ENCODE measurements around the gene SELENON. TPM values are rescaled to one million over a fixed set of nuclear protein-coding genes. Genes with fewer than 3 reads are reported as not detected.

The SELENON gene
- total and polyA plus RNA-seq, 4 donors, result 35.9 to 88.8 (median 48.3) TPM

- WGBS, 2 donors, result 58 to 84% methylated on average over 3 of the region's 3 CpGs
- peaks cover 0 to 26% (median 9%) of the 10 kb centered on the region in 4 donors for H3K36me3 ChIP-seq (ENCODE audit: control insufficient read depth in 4 of 4, insufficient read depth in 4 of 4, low read length in 4 of 4)
- peak; percentile 43 for ATAC-seq (ENCODE audit: insufficient read depth, low FRiP score)
- TF ChIP-seq, protein P1, sequence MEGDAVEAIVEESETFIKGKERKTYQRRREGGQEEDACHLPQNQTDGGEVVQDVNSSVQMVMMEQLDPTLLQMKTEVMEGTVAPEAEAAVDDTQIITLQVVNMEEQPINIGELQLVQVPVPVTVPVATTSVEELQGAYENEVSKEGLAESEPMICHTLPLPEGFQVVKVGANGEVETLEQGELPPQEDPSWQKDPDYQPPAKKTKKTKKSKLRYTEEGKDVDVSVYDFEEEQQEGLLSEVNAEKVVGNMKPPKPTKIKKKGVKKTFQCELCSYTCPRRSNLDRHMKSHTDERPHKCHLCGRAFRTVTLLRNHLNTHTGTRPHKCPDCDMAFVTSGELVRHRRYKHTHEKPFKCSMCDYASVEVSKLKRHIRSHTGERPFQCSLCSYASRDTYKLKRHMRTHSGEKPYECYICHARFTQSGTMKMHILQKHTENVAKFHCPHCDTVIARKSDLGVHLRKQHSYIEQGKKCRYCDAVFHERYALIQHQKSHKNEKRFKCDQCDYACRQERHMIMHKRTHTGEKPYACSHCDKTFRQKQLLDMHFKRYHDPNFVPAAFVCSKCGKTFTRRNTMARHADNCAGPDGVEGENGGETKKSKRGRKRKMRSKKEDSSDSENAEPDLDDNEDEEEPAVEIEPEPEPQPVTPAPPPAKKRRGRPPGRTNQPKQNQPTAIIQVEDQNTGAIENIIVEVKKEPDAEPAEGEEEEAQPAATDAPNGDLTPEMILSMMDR (IDR thresholded peaks at IDR 0.05; ENCODE audit: control extremely low read depth, extremely low read depth), result no peak
- H3K9me3 ChIP-seq (ENCODE audit: control insufficient read depth in 4 of 4, insufficient read depth in 3 of 4, low read length in 3 of 4), result no peaks in the 10 kb centered on the region
- peaks cover 0 to 15% (median 4%) of the 10 kb centered on the region in 5 donors for H3K4me1 ChIP-seq (ENCODE audit: control insufficient read depth in 5 of 5, insufficient read depth in 5 of 5, low read length in 5 of 5)
- no peak for DNase-seq
- H3K27me3 ChIP-seq (ENCODE audit: control insufficient read depth in 3 of 3, insufficient read depth in 3 of 3, low read length in 2 of 3), result no peaks in the 10 kb centered on the region
- peak overlapping the region in 1 of 2 donors; percentile 78 for H3K27ac ChIP-seq (ENCODE audit: low read depth in 1 of 2, low read length in 1 of 2)
- H3K4me3 ChIP-seq, result no peak overlapping the region
- H3K9ac ChIP-seq (ENCODE audit: insufficient read depth in 1 of 2, low read length in 2 of 2), result no peak overlapping the region
These were observed 5.9 kb downstream of the SELENON start for GRCh38 chr1:25805863-25806225.

- no peak overlapping the region for H3K9ac ChIP-seq (ENCODE audit: insufficient read depth in 1 of 2, low read length in 2 of 2)
- H3K27ac ChIP-seq (ENCODE audit: low read depth in 1 of 2, low read length in 1 of 2), result peak overlapping the region in 1 of 2 donors; percentile 78
- peaks cover 0 to 11% (median 4%) of the 10 kb centered on the region in 5 donors for H3K4me1 ChIP-seq (ENCODE audit: control insufficient read depth in 5 of 5, insufficient read depth in 5 of 5, low read length in 5 of 5)
- peaks cover 0 to 28% (median 11%) of the 10 kb centered on the region in 4 donors for H3K36me3 ChIP-seq (ENCODE audit: control insufficient read depth in 4 of 4, insufficient read depth in 4 of 4, low read length in 4 of 4)
- H3K4me3 ChIP-seq, result no peak overlapping the region
- no peaks in the 10 kb centered on the region for H3K9me3 ChIP-seq (ENCODE audit: control insufficient read depth in 4 of 4, insufficient read depth in 3 of 4, low read length in 3 of 4)
- 77 to 90% methylated on average over 4 of the region's 4 CpGs for WGBS, 2 donors
- no peak for ATAC-seq (ENCODE audit: insufficient read depth, low FRiP score)
- H3K27me3 ChIP-seq (ENCODE audit: control insufficient read depth in 3 of 3, insufficient read depth in 3 of 3, low read length in 2 of 3), result no peaks in the 10 kb centered on the region
- no peak for DNase-seq
- TF ChIP-seq, protein P1 (IDR thresholded peaks at IDR 0.05; ENCODE audit: control extremely low read depth, extremely low read depth), result no peak
These were observed 6.4 kb downstream of the SELENON start for GRCh38 chr1:25806418-25806817.

- Histone ChIP-seq H3K4me3 (no peak overlapping the region), H3K9ac (ENCODE audit: insufficient read depth in 1 of 2, low read length in 2 of 2) (no peak overlapping the region), H3K27me3 (ENCODE audit: control insufficient read depth in 3 of 3, insufficient read depth in 3 of 3, low read length in 2 of 3) (no peaks in the 10 kb centered on the region), H3K36me3 (ENCODE audit: control insufficient read depth in 4 of 4, insufficient read depth in 4 of 4, low read length in 4 of 4) (peaks cover 0 to 32% (median 12%) of the 10 kb centered on the region in 4 donors), H3K9me3 (ENCODE audit: control insufficient read depth in 4 of 4, insufficient read depth in 3 of 4, low read length in 3 of 4) (no peaks in the 10 kb centered on the region), H3K4me1 (ENCODE audit: control insufficient read depth in 5 of 5, insufficient read depth in 5 of 5, low read length in 5 of 5) (peaks cover 0 to 11% (median 4%) of the 10 kb centered on the region in 5 donors), H3K27ac (ENCODE audit: low read depth in 1 of 2, low read length in 1 of 2) (no peak overlapping the region)
- TF ChIP-seq, protein P1 (IDR thresholded peaks at IDR 0.05; ENCODE audit: control extremely low read depth, extremely low read depth), result no peak
- WGBS, 2 donors, result 87 to 90% methylated on average over 18 to 20 of the region's 20 CpGs
- no peak for DNase-seq
- no peak for ATAC-seq (ENCODE audit: insufficient read depth, low FRiP score)
These were observed 7.7 kb downstream of the SELENON start for GRCh38 chr1:25807480-25808390.
